ENCODE data around the gene EMX1. TPM values are rescaled to one million over a fixed set of nuclear protein-coding genes. Genes with fewer than 3 reads are reported as not detected.

EMX1 gene
- total and polyA plus RNA-seq, 2 of the 13 experiments (the other 11 are each of a cell fraction or from before 2014, with no cell fraction given), result 0.62 to 4.9 TPM

DNA sequence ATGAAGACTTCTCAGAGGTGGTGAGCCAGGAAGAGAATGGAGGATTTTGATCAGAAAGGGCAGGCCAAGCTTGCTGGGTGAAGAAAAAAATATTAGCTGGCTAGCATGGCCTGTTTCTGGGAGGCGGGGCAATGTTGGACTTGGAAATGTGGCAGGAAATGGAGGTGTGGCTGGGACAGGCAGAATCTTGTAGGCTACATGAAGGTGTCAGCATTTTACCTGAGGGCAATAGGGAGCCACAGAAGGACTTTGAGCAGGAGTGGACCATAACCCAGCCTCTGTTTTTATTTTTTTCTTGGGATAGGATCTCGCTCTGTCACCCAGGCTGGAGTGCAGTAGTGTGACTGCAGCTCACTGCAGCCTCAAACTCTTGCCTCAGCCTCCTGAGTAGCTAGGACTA is 31.7 kb downstream of the EMX1 start:
- Histone ChIP-seq H3K27ac (ENCODE audit: extremely low read length, insufficient read depth, low read length) (no peak overlapping the region), H3K4me3 (replicated peaks in 1 of 3; ENCODE audit: insufficient read depth in 1 of 3, low read depth in 2 of 3, low read length in 3 of 3) (no peak overlapping the region), H4K20me1 (ENCODE audit: insufficient read depth, low read length) (no peaks in the 10 kb centered on the region), H2AFZ (ENCODE audit: low read length) (no peak overlapping the region), H3K9me3 (ENCODE audit: low read length) (no peaks in the 10 kb centered on the region), H3K4me2 (ENCODE audit: low read depth, low read length) (no peak overlapping the region), H3K36me3 (replicated peaks in 1 of 2; ENCODE audit: control insufficient read depth in 1 of 2, insufficient read depth in 2 of 2, low read length in 2 of 2) (no peaks in the 10 kb centered on the region), H3K79me2 (ENCODE audit: insufficient read depth, low read length) (no peaks in the 10 kb centered on the region), H3K9ac (ENCODE audit: insufficient read depth, low read depth, low read length) (no peak overlapping the region), H3K27me3 (ENCODE audit: control insufficient read depth in 1 of 2, insufficient read depth in 2 of 2, low read length in 2 of 2) (no peaks in the 10 kb centered on the region), H3K4me1 (ENCODE audit: insufficient read depth, low read length) (peaks cover 3% of the 10 kb centered on the region)
- BruUV-seq (replicated peaks), result no TSS peak
- in situ Hi-C loops (cut with HindIII; ENCODE audit: extremely low pct_ligation_motif_present, low pct_unique_long_range_greater_than_20kb), result no loop called here
- ChIA-PET CTCF (ENCODE audit: low intra/inter-chr PET ratio, low total read pairs) (no interaction called here), POLR2A (no interaction called here)
- 96% methylated on average over 2 of the region's 2 CpGs for WGBS (ENCODE audit: low lambda C conversion rate)
- ATAC-seq (no peak), DNase-seq (ENCODE audit: low spot score) (no peak), FAIRE-seq (no peak)
- intact Hi-C loops (cut with micrococcal nuclease; ENCODE audit: unreplicated experiment), result loop anchor here (5.0 kb wide), 1 partner anchor 837 kb away; no protein-coding TSS in a partner anchor
- TF ChIP-seq, protein P1, sequence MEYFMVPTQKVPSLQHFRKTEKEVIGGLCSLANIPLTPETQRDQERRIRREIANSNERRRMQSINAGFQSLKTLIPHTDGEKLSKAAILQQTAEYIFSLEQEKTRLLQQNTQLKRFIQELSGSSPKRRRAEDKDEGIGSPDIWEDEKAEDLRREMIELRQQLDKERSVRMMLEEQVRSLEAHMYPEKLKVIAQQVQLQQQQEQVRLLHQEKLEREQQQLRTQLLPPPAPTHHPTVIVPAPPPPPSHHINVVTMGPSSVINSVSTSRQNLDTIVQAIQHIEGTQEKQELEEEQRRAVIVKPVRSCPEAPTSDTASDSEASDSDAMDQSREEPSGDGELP (IDR thresholded peaks at IDR 0.05; ENCODE audit: borderline replicate concordance, low read depth), result no peak
- TF ChIP-seq ZNF567 (CRISPR knock-in tag; IDR thresholded peaks at IDR 0.05; ENCODE audit: borderline replicate concordance) (no peak), ZNF569 (CRISPR knock-in tag; IDR thresholded peaks at IDR 0.05; ENCODE audit: borderline replicate concordance) (no peak), ZNF607 (CRISPR knock-in tag; IDR thresholded peaks at IDR 0.05; ENCODE audit: borderline replicate concordance) (no peak)

DNA sequence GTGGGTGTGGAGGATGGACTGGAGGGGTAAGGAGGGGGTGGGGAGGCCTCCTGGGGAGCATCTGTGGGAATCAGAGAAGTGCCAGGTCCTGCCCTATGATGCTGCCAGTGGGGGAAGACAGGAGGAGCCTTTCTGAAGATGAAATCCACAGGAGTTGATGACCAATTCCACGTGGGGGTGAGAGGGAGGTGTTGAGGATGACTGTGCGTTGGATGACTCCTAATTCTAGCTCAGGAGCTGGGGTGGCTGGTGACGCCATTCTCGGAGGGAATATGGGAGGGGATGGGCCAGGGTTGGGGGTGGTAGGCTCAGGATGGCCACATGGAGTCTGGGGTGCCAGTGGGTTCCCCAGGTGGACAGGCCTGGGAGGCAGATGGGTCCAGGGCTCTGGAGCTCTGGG is 32.3 kb downstream of the EMX1 start:
- no TSS peak for BruUV-seq (replicated peaks)
- Histone ChIP-seq H3K4me1 (ENCODE audit: insufficient read depth, low read length) (no peaks in the 10 kb centered on the region), H3K36me3 (replicated peaks in 1 of 2; ENCODE audit: control insufficient read depth in 1 of 2, insufficient read depth in 2 of 2, low read length in 2 of 2) (no peaks in the 10 kb centered on the region), H3K27me3 (ENCODE audit: control insufficient read depth in 1 of 2, insufficient read depth in 2 of 2, low read length in 2 of 2) (no peaks in the 10 kb centered on the region), H3K9me3 (ENCODE audit: low read length) (no peaks in the 10 kb centered on the region), H3K27ac (ENCODE audit: extremely low read length, insufficient read depth, low read length) (no peak overlapping the region), H3K79me2 (ENCODE audit: insufficient read depth, low read length) (no peaks in the 10 kb centered on the region), H4K20me1 (ENCODE audit: insufficient read depth, low read length) (no peaks in the 10 kb centered on the region), H3K9ac (ENCODE audit: insufficient read depth, low read depth, low read length) (no peak overlapping the region), H2AFZ (ENCODE audit: low read length) (no peak overlapping the region), H3K4me3 (replicated peaks in 1 of 3; ENCODE audit: insufficient read depth in 1 of 3, low read depth in 2 of 3, low read length in 3 of 3) (no peak overlapping the region), H3K4me2 (ENCODE audit: low read depth, low read length) (no peak overlapping the region)
- 95% methylated on average over 4 of the region's 4 CpGs for WGBS (ENCODE audit: low lambda C conversion rate)
- intact Hi-C loops (cut with micrococcal nuclease; ENCODE audit: unreplicated experiment) (loop anchor here (5.0 kb wide), 1 partner anchor 837 kb away; no protein-coding TSS in a partner anchor), in situ Hi-C loops (cut with HindIII; ENCODE audit: extremely low pct_ligation_motif_present, low pct_unique_long_range_greater_than_20kb) (no loop called here)
- ATAC-seq (no peak), DNase-seq (ENCODE audit: low spot score) (no peak), FAIRE-seq (no peak)
- CTCF ChIA-PET (ENCODE audit: low intra/inter-chr PET ratio, low total read pairs), result no interaction called here
- TF ChIP-seq NFE2L2 (IDR thresholded peaks at IDR 0.05; ENCODE audit: low read length), result 0 out of 2 replicates have a peak, but pooled peaks have one; percentile 1
- no peak for TF ChIP-seq ZNF136 (CRISPR knock-in tag; IDR thresholded peaks at IDR 0.05; ENCODE audit: low read depth)
- POLR2A ChIA-PET, result no interaction called here

Data from HepG2 (cell line).